Prostate gland (tissue), 2 donors: Measurements from ENCODE around the gene PTPRH.

Source experiments
- POLR2AphosphoS5 ChIP-seq: sonication (generic); formaldehyde crosslinking; IDR thresholded peaks from one replicate; pipeline ENCODE4 v1.6.1; 2017; ENCODE audit warnings: antibody characterized with exemption
- TF ChIP-seq, protein P1 (sequence below), 4 experiments: fragments of 200-600 bp in 2 of 4; fragments of 450-650 bp in 2 of 4; sonication (generic) in 2 of 4; IDR thresholded peaks; 1 replicate in 3 of 4; 2 replicates in 1 of 4; pipeline ENCODE4 v1.5.1; 2016 to 2019; ENCODE audit warnings: antibody characterized with exemption in 4 of 4, mild to moderate bottlenecking in 2 of 4, moderate library complexity in 2 of 4

DNA sequence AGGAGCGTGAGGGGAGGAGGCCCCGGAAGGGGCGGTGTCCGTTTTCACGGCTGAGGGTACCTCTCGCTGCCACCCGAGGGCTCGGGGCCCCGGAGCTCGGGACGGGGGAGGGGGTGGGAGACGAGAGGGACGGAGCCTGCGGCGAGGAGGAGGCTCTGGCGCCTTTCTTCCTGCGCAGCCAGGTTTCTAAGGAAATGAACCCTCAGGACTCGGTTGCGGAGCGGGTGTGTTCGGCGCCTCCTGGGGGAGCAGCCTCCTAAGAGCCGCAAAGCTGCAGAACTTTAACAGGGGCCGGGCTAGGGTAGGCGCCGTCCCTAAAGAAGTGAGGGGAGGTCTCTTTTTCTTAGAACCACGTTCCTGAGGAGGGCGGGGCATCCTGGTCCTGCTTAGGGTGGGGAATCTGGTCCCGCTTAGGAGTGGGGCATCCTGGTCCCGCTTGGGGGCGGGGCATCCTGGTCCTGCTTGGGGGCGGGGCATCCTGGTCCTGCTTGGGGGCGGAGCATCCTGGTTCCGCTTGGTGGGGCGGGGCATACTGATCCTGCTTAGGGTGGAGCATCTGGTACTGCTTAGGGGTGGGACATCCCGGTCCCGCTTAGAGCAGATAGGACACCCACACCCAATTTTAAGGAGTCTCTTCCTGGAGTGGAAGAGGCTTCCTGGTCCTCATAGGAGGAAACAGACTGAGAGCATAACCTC lies 35.4 kb downstream of the PTPRH start:
- TF ChIP-seq, protein P1, sequence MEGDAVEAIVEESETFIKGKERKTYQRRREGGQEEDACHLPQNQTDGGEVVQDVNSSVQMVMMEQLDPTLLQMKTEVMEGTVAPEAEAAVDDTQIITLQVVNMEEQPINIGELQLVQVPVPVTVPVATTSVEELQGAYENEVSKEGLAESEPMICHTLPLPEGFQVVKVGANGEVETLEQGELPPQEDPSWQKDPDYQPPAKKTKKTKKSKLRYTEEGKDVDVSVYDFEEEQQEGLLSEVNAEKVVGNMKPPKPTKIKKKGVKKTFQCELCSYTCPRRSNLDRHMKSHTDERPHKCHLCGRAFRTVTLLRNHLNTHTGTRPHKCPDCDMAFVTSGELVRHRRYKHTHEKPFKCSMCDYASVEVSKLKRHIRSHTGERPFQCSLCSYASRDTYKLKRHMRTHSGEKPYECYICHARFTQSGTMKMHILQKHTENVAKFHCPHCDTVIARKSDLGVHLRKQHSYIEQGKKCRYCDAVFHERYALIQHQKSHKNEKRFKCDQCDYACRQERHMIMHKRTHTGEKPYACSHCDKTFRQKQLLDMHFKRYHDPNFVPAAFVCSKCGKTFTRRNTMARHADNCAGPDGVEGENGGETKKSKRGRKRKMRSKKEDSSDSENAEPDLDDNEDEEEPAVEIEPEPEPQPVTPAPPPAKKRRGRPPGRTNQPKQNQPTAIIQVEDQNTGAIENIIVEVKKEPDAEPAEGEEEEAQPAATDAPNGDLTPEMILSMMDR (IDR thresholded peaks at IDR 0.05), result no peak
- TF ChIP-seq POLR2AphosphoS5, result no peak
